AG04450 (cell line): ENCODE measurements around the gene OPN5. TPM values are rescaled to one million over a fixed set of nuclear protein-coding genes. Genes with fewer than 3 reads are reported as not detected.

Experiments used
- CTCF ChIA-PET: fragments of 300-600, 350-600 bp; formaldehyde crosslinking; extraction: SDS; loops from one replicate; lab custom pipeline; 2022; ENCODE audit warnings: antibody characterized with exemption, inconsistent platforms; lab: Charles Lee
- POLR2A ChIA-PET: fragments of 350-600 bp; formaldehyde crosslinking; extraction: SDS; loops from one replicate; lab custom pipeline; 2021; ENCODE audit warnings: antibody characterized with exemption, inconsistent platforms; lab: Yijun Ruan, JAX
- DNase-seq: peaks from one replicate; pipeline ENCODE4 v3.0.0-alpha.2; 2011; ENCODE audit warnings: low read depth, low spot score
- H3K27ac ChIP-seq: one replicate; pipeline ENCODE4 v1.5.1; 2012; ENCODE audit warnings: low read depth, low read length, control low read depth
- H3K27me3 ChIP-seq: one replicate; pipeline ENCODE4 v1.6.0; 2012; ENCODE audit warnings: low read length; ENCODE audit not compliant: control insufficient read depth, insufficient read depth
- H3K4me3 ChIP-seq: 2 replicates; pipeline ENCODE4 v1.5.1; 2011; ENCODE audit warnings: mild to moderate bottlenecking, low read depth, low read length, control low read depth
- H3K9me3 ChIP-seq: 2 replicates; pipeline ENCODE4 v1.5.1; 2012; ENCODE audit warnings: low read length; ENCODE audit not compliant: control insufficient read depth, insufficient read depth
- CTCF ChIP-seq: IDR thresholded peaks from 2 replicates; pipeline ENCODE4 v1.5.1; 2011; ENCODE audit warnings: low read depth, low read length, control low read depth, inconsistent platforms
- polyA plus RNA-seq: library from polyadenylated mRNA; depleted of rRNA; stranded (reverse); fragments of >200 nt; gene quantifications from 2 replicates; pipeline ENCODE4 v1.2.3, GENCODE V29; 2011

Gene OPN5
- polyA plus RNA-seq, 1 experiment: not detected

GRCh38 chr6:47752801-47753200 is 29.0 kb upstream of the OPN5 start:
- no peak for TF ChIP-seq CTCF
- no peaks in the 10 kb centered on the region for H3K27me3 ChIP-seq
- DNase-seq: no peak
- no peak overlapping the region for H3K27ac ChIP-seq
- no peaks in the 10 kb centered on the region for H3K9me3 ChIP-seq
- ChIA-PET CTCF (no interaction called here), POLR2A (no interaction called here)
- H3K4me3 ChIP-seq: no peak overlapping the region

GRCh38 chr6:47759364-47759763 is 22.5 kb upstream of the OPN5 start:
- DNase-seq: no peak
- no peak overlapping the region for H3K27ac ChIP-seq
- ChIA-PET POLR2A (no interaction called here), CTCF (interaction anchor here (0.8 kb wide), 1 partner anchor 29 kb away, joined by 3 read pairs; no protein-coding TSS in a partner anchor)
- H3K9me3 ChIP-seq: no peaks in the 10 kb centered on the region
- no peak overlapping the region for H3K4me3 ChIP-seq
- no peak for TF ChIP-seq CTCF
- no peaks in the 10 kb centered on the region for H3K27me3 ChIP-seq

GRCh38 chr6:47762502-47762901 is 19.3 kb upstream of the OPN5 start:
- no peak for TF ChIP-seq CTCF
- CTCF ChIA-PET: no interaction called here
- DNase-seq: no peak
- H3K9me3 ChIP-seq: no peaks in the 10 kb centered on the region
- H3K27ac ChIP-seq: no peak overlapping the region
- H3K4me3 ChIP-seq: no peak overlapping the region
- POLR2A ChIA-PET: no interaction called here
- H3K27me3 ChIP-seq: no peaks in the 10 kb centered on the region

GRCh38 chr6:47766445-47766844 is 15.4 kb upstream of the OPN5 start:
- Histone ChIP-seq H3K27me3 (no peaks in the 10 kb centered on the region), H3K4me3 (no peak overlapping the region), H3K9me3 (no peaks in the 10 kb centered on the region), H3K27ac (no peak overlapping the region)
- TF ChIP-seq CTCF: no peak
- CTCF ChIA-PET: interaction anchor here (1.1 to 1.3 kb wide), 2 partner anchors 135 to 353 kb away, joined by 3 to 6 read pairs; no protein-coding TSS in a partner anchor
- POLR2A ChIA-PET: no interaction called here
- no peak for DNase-seq

- ChIA-PET POLR2A (no interaction called here), CTCF (no interaction called here)
- no peak overlapping the region for H3K4me3 ChIP-seq
- no peaks in the 10 kb centered on the region for H3K9me3 ChIP-seq
- DNase-seq: no peak
- H3K27me3 ChIP-seq: no peaks in the 10 kb centered on the region
- no peak for TF ChIP-seq CTCF
- H3K27ac ChIP-seq: no peak overlapping the region
Measured at GRCh38 chr6:47767102-47767501, 14.7 kb upstream of the OPN5 start.
